HepG2 (cell line): ENCODE data around the gene CTSZ. TPM values are rescaled to one million over a fixed set of nuclear protein-coding genes. Genes with fewer than 3 reads are reported as not detected.

Source experiments
- ATAC-seq: fragments of 200-7000 bp; cut with Tn5 transposase; 3 replicates; pipeline ENCODE4 v1.9.1; 2020; ENCODE audit warnings: mild to moderate bottlenecking, moderate library complexity
- BruUV-seq: library from RNA; stranded (reverse); fragments of 400-500 nt; replicated peaks from 2 replicates; lab custom pipeline; 2021; lab: Mats Ljungman, UMichigan
- CTCF ChIA-PET: fragments of 300-600 bp; formaldehyde crosslinking; extraction: SDS; loops from one replicate; lab custom pipeline; 2021; ENCODE audit warnings: low total read pairs, inconsistent platforms, low intra/inter-chr PET ratio; lab: Yijun Ruan, JAX
- POLR2A ChIA-PET: fragments of 350-600 bp; sonication (Branson Sonifier 250); formaldehyde crosslinking; loops from one replicate; lab custom pipeline; 2020; ENCODE audit warnings: antibody characterized with exemption, inconsistent platforms; lab: Yijun Ruan, JAX
- DNase-seq: peaks from one replicate; pipeline ENCODE4 v3.0.0-alpha.2; 2015; ENCODE audit warnings: low spot score
- FAIRE-seq: peaks from 3 replicates; lab custom pipeline; 2011; peaks lifted over from hg19 to GRCh38; lab: Jason Lieb, UNC
- H2AFZ ChIP-seq: one replicate; pipeline ENCODE4 v1.6.1; 2011; ENCODE audit warnings: low read length, inconsistent platforms
- H3K27ac ChIP-seq: fragments of 300-600 bp; 3 replicates; pipeline ENCODE4 v1.8.0; 2011; ENCODE audit warnings: mixed run types, mild to moderate bottlenecking, mixed read lengths, low read length, inconsistent platforms; ENCODE audit not compliant: insufficient read depth; ENCODE audit errors: extremely low read length
- H3K27me3 ChIP-seq, 2 experiments: fragments of 200-600 bp in 1 of 2; 2 replicates in 1 of 2; 3 replicates in 1 of 2; pipeline versions ENCODE4 v1.6.0 to v1.8.0; 2011; ENCODE audit warnings: low read length in 2 of 2, mild to moderate bottlenecking in 2 of 2, moderate library complexity in 2 of 2, inconsistent platforms in 1 of 2; ENCODE audit not compliant: insufficient read depth in 2 of 2, control insufficient read depth in 1 of 2
- H3K36me3 ChIP-seq, 2 experiments: fragments of 200-600 bp in 1 of 2; replicated peaks in 1 of 2; 2 replicates in 1 of 2; 3 replicates in 1 of 2; pipeline versions ENCODE4 v1.5.1 to v1.8.0; 2011; ENCODE audit warnings: low read length in 2 of 2, inconsistent platforms in 1 of 2; ENCODE audit not compliant: insufficient read depth in 2 of 2, control insufficient read depth in 1 of 2
- H3K4me1 ChIP-seq: 2 replicates; pipeline ENCODE4 v1.5.1; 2012; ENCODE audit warnings: low read length, inconsistent platforms; ENCODE audit not compliant: insufficient read depth
- H3K4me2 ChIP-seq: 2 replicates; pipeline ENCODE4 v1.6.0; 2011; ENCODE audit warnings: low read depth, low read length, inconsistent platforms
- H3K4me3 ChIP-seq, 3 experiments: fragments of 200-600 bp in 1 of 3; sonication (generic), shearing (Covaris generic) in 1 of 3; replicated peaks in 1 of 3; 2 replicates each; pipeline ENCODE4 v1.5.1; 2011 to 2016; ENCODE audit warnings: low read length in 3 of 3, inconsistent platforms in 2 of 3, low read depth in 2 of 3, mild to moderate bottlenecking in 2 of 3, control low read depth in 1 of 3, mixed read lengths in 1 of 3; ENCODE audit not compliant: insufficient read depth in 1 of 3
- H3K79me2 ChIP-seq: one replicate; pipeline ENCODE4 v1.6.1; 2011; ENCODE audit warnings: low read length, inconsistent platforms; ENCODE audit not compliant: insufficient read depth
- H3K9ac ChIP-seq: 2 replicates; pipeline ENCODE4 v1.6.0; 2011; ENCODE audit warnings: mild to moderate bottlenecking, low read depth, low read length, inconsistent platforms; ENCODE audit not compliant: insufficient read depth
- H3K9me3 ChIP-seq: 2 replicates; pipeline ENCODE4 v1.5.1; 2012; ENCODE audit warnings: mild to moderate bottlenecking, low read length
- H4K20me1 ChIP-seq: 2 replicates; pipeline ENCODE4 v1.6.0; 2011; ENCODE audit warnings: inconsistent platforms, mild to moderate bottlenecking, low read length, moderate library complexity; ENCODE audit not compliant: insufficient read depth
- ARNT2 ChIP-seq: sonication (generic); formaldehyde crosslinking; IDR thresholded peaks from 2 replicates; pipeline ENCODE4 v1.8.0; 2022; ENCODE audit warnings: mild to moderate bottlenecking, low read depth, missing genetic modification reagents, moderate library complexity
- BCL6 ChIP-seq: IDR thresholded peaks from 2 replicates; pipeline ENCODE4 v1.6.1; 2016; ENCODE audit warnings: missing genetic modification reagents, missing compliant biosample characterization
- CBX1 ChIP-seq: IDR thresholded peaks from one replicate; pipeline ENCODE4 v1.6.1; 2016; ENCODE audit warnings: antibody characterized with exemption, low read depth
- CTCF ChIP-seq: sonication (generic); formaldehyde crosslinking; IDR thresholded peaks from 2 replicates; pipeline ENCODE4 v1.5.0; 2020; ENCODE audit warnings: mild to moderate bottlenecking, missing genetic modification reagents, moderate library complexity
- ELF3 ChIP-seq: IDR thresholded peaks from 2 replicates; pipeline ENCODE4 v1.6.1; 2016; ENCODE audit warnings: missing genetic modification reagents, missing compliant biosample characterization
- ELF4 ChIP-seq: sonication (generic); formaldehyde crosslinking; IDR thresholded peaks from 2 replicates; pipeline ENCODE4 v1.5.0; 2020; ENCODE audit warnings: missing genetic modification reagents, mild to moderate bottlenecking, moderate library complexity, borderline replicate concordance
- KMT2A ChIP-seq: sonication (generic); formaldehyde crosslinking; IDR thresholded peaks from 2 replicates; pipeline ENCODE4 v1.4.0; 2020; ENCODE audit warnings: missing genetic modification reagents
- MTF1 ChIP-seq: sonication (generic); formaldehyde crosslinking; IDR thresholded peaks from 2 replicates; pipeline ENCODE4 v1.5.0; 2020; ENCODE audit warnings: missing genetic modification reagents
- NR2F1 ChIP-seq, 2 experiments: fragments of 450-650 bp in 1 of 2; formaldehyde crosslinking in 1 of 2; IDR thresholded peaks; 2 replicates each; pipeline versions ENCODE4 v1.5.0 to v1.6.1; 2016 to 2020; ENCODE audit warnings: mild to moderate bottlenecking in 1 of 2, missing compliant biosample characterization in 1 of 2, missing genetic modification reagents in 1 of 2, moderate library complexity in 1 of 2
- PATZ1 ChIP-seq: sonication (generic); formaldehyde crosslinking; IDR thresholded peaks from 2 replicates; pipeline ENCODE4 v1.4.0; 2020; ENCODE audit warnings: missing genetic modification reagents
- SOX5 ChIP-seq: IDR thresholded peaks from 2 replicates; pipeline ENCODE4 v1.6.1; 2016; ENCODE audit warnings: borderline replicate concordance
- SP1 ChIP-seq, 2 experiments: fragments of 450-650 bp in 1 of 2; sonication (generic) in 1 of 2; formaldehyde crosslinking in 1 of 2; IDR thresholded peaks; 2 replicates each; pipeline versions ENCODE4 v1.4.0 to v1.6.1; 2016 to 2020; ENCODE audit warnings: missing genetic modification reagents in 1 of 2
- TAF15 ChIP-seq: fragments of 200-400 bp; formaldehyde crosslinking; IDR thresholded peaks from one replicate; pipeline ENCODE4 v1.6.1; 2018; ENCODE audit warnings: mild to moderate bottlenecking, low read depth, low read length; ENCODE audit not compliant: poor library complexity, severe bottlenecking
- ZGPAT ChIP-seq: IDR thresholded peaks from 2 replicates; pipeline ENCODE4 v1.6.1; 2016; ENCODE audit warnings: mild to moderate bottlenecking
- ZIK1 ChIP-seq: sonication (generic); formaldehyde crosslinking; IDR thresholded peaks from 2 replicates; pipeline ENCODE4 v1.5.0; 2020; ENCODE audit warnings: mild to moderate bottlenecking, low read depth, missing genetic modification reagents, borderline replicate concordance
- ZKSCAN5 ChIP-seq: sonication (generic); formaldehyde crosslinking; IDR thresholded peaks from 2 replicates; pipeline ENCODE4 v1.5.1; 2020; ENCODE audit warnings: mild to moderate bottlenecking, missing genetic modification reagents
- ZNF766 ChIP-seq: sonication (generic); formaldehyde crosslinking; IDR thresholded peaks from 2 replicates; pipeline ENCODE4 v1.5.0; 2020; ENCODE audit warnings: missing genetic modification reagents, borderline replicate concordance
- ZNF788 ChIP-seq: sonication (generic); formaldehyde crosslinking; IDR thresholded peaks from 2 replicates; pipeline ENCODE4 v1.5.0; 2020; ENCODE audit warnings: mild to moderate bottlenecking, missing genetic modification reagents, borderline replicate concordance
- ZNF839 ChIP-seq: sonication (generic); formaldehyde crosslinking; IDR thresholded peaks from 2 replicates; pipeline ENCODE4 v1.4.0; 2020; ENCODE audit warnings: missing genetic modification reagents, mild to moderate bottlenecking, borderline replicate concordance
- WGBS: methylation state at CpG from one replicate; pipeline ENCODE4 v1.1.6; 2017; ENCODE audit warnings: low lambda C conversion rate; 5-methylcytosine and 5-hydroxymethylcytosine counted together
- in situ Hi-C: cut with HindIII; loops from 2 replicates; pipeline ENCODE4 v1.10.0; 2017; ENCODE audit warnings: low pct_unique_long_range_greater_than_20kb; ENCODE audit not compliant: extremely low pct_ligation_motif_present
- intact Hi-C: fragments of 100-400 bp; cut with micrococcal nuclease; formaldehyde crosslinking; loops from one replicate; pipeline ENCODE4 v1.10.0; 2022; ENCODE audit not compliant: unreplicated experiment
- polyA plus RNA-seq, 8 experiments: library from polyadenylated mRNA; depleted of rRNA in 3 of 8; stranded (reverse) in 7 of 8; unstranded in 1 of 8; fragments of >200 nt; fragmentation: Illumina TruSeq in 4 of 8; extraction: Trizol in 4 of 8; gene quantifications; 2 replicates each; pipeline versions ENCODE4 v1.2.1 to v1.2.3, GENCODE V29; 2011 to 2016; ENCODE audit warnings: low read depth in 4 of 8, missing spikeins in 1 of 8, mixed read lengths in 1 of 8; ENCODE audit not compliant: insufficient read depth in 1 of 8
- total RNA-seq, 5 experiments: library from RNA; depleted of rRNA; stranded (reverse); fragments of >200 nt; fragmentation: Illumina TruSeq; extraction: Trizol; gene quantifications; 2 replicates each; pipeline ENCODE4 v1.2.3, GENCODE V29; 2016; ENCODE audit warnings: low read depth in 1 of 5

Gene CTSZ
- total and polyA plus RNA-seq, 2 of the 13 experiments (the other 11 are each of a cell fraction or from before 2014, with no cell fraction given), result 0.33 TPM; not detected in 1

- Histone ChIP-seq H3K4me3 (peak within 1 kb of the TSS; percentile 20 to 67 (median 61); a peak in 5 of 6 replicates), H3K36me3 (no peaks in the 10 kb centered on the region), H3K27ac (peak within 1 kb of the TSS; percentile 46), H3K79me2 (peaks cover 25% of the 10 kb centered on the region), H3K4me1 (peaks cover 18% of the 10 kb centered on the region), H3K9ac (peak within 1 kb of the TSS; percentile 60), H4K20me1 (no peaks in the 10 kb centered on the region), H3K9me3 (no peaks in the 10 kb centered on the region), H2AFZ (no peak within 1 kb of the TSS), H3K4me2 (peak within 1 kb of the TSS; percentile 56), H3K27me3 (peaks cover 2 to 3% of the 10 kb centered on the region in 2 experiments; a peak in 2 of 5 replicates)
- 43% methylated on average over 39 of the region's 50 CpGs for WGBS
- POLR2A ChIA-PET, result interaction anchor here (1.4 to 3.0 kb wide), 2 partner anchors 10 to 153 kb away, joined by 4 to 21 read pairs; partner anchors contain the start of gene ATP5F1E
- CTCF ChIA-PET, result no interaction called here
- no TSS peak for BruUV-seq
- DNase-seq (peak; percentile 30), FAIRE-seq (peak; percentile 71), ATAC-seq (peak; percentile 76)
- intact Hi-C loops (no loop called here), in situ Hi-C loops (no loop called here)
- TF ChIP-seq TAF15, result no peak
- TF ChIP-seq ZKSCAN5, result peak; percentile 65; the same call in 1 of the 2 replicates
- peak; percentile 75; the same call in 1 of the 2 replicates for TF ChIP-seq ZGPAT (CRISPR knock-in tag)
- TF ChIP-seq CTCF (CRISPR knock-in tag), result peak; percentile 12; the same call in 1 of the 2 replicates
- TF ChIP-seq NR2F1 (CRISPR knock-in tag; IDR thresholded peaks at IDR 0.05), result peak; percentile 21 to 53; a peak in 1 of 4 replicates
- TF ChIP-seq PATZ1, result peak; percentile 27
- TF ChIP-seq MTF1 (CRISPR knock-in tag), result no peak; the same call in 1 of the 2 replicates
- TF ChIP-seq ZNF766 (CRISPR knock-in tag), result peak; percentile 56; the same call in 1 of the 2 replicates
- no peak for TF ChIP-seq ELF4
- peak; percentile 45; the same call in 1 of the 2 replicates for TF ChIP-seq BCL6 (CRISPR knock-in tag)
- peak; percentile 33 for TF ChIP-seq CBX1
- peak; percentile 54; the same call in 1 of the 2 replicates for TF ChIP-seq ARNT2
- no peak for TF ChIP-seq SOX5 (CRISPR knock-in tag)
- peak; percentile 85; the same call in 1 of the 2 replicates for TF ChIP-seq ZIK1 (CRISPR knock-in tag)
- no peak for TF ChIP-seq ELF3 (CRISPR knock-in tag)
- TF ChIP-seq SP1 (IDR thresholded peaks at IDR 0.05), result no peak
- no peak; the same call in 1 of the 2 replicates for TF ChIP-seq SP1 (CRISPR knock-in tag; IDR thresholded peaks at IDR 0.05)
- no peak for TF ChIP-seq ZNF839
- peak; percentile 64; the same call in 1 of the 2 replicates for TF ChIP-seq KMT2A (CRISPR knock-in tag)
- TF ChIP-seq ZNF788 (CRISPR knock-in tag), result 0 out of 2 replicates have a peak, but pooled peaks have one; percentile 32
Observed at GRCh38 chr20:59042151-59042795, 35.2 kb upstream of the CTSZ start, which contains the start of gene PRELID3B. Gene PRELID3B, minus strand, starts transcription at chr20:59042786. Its CDS starts 56 bp downstream, at chr20:59042730.
